ENCODE measurements around the gene SOX18. TPM values are rescaled to one million over a fixed set of nuclear protein-coding genes. Genes with fewer than 3 reads are reported as not detected.

SOX18 gene
- total and polyA plus RNA-seq, 2 of the 4 experiments (the other 2 are of a cell fraction) = not detected

DNA sequence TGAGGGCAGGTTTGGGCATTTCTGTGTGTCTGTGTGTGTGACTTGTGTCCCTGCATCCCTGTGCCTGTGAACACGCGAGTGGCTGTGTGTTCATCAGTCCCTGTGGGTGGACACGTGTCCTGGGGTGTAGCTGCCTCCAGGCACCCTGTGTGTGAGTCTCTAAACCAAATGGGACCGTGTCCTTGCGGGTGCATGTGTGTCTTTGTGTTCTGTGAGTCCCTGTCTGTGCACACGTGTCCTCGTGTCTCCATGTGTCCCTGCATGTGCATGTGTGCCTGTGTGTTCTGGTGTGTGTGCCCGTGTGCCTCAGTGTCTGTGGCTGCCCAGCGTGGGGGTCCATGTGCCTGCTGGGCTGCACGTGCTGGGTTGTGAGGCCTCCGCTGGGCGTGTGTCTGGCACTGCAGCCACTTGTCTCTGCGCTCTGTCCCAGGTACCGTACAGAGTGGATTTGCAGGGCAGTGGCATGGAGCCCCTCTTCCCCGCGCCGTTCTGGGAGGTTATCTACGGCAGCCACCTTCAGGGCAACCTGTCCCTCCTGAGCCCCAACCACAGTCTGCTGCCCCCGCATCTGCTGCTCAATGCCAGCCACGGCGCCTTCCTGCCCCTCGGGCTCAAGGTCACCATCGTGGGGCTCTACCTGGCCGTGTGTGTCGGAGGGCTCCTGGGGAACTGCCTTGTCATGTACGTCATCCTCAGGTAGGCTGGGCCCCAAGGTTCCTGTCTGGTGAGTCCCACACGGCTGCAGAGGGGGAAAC, 43.0 kb upstream of the SOX18 start:
- no peak overlapping the region for H3K18ac ChIP-seq (ENCODE audit: low read depth, low read length)
- no peak overlapping the region for H3K4ac ChIP-seq (ENCODE audit: low read depth, low read length)
- no peak overlapping the region for H2BK15ac ChIP-seq (ENCODE audit: low read depth, low read length)
- H3K4me3 ChIP-seq (ENCODE audit: insufficient read depth, low read depth, low read length) = no peak overlapping the region
- H2AK5ac ChIP-seq (ENCODE audit: low read depth, low read length) = no peak overlapping the region
- peaks cover 3% of the 10 kb centered on the region; the same call in 1 of the 2 replicates for H3K9me3 ChIP-seq (ENCODE audit: control insufficient read depth, insufficient read depth, low read length)
- no peak overlapping the region for H3K9ac ChIP-seq (ENCODE audit: low read depth, low read length)
- no peak overlapping the region for H4K8ac ChIP-seq (ENCODE audit: low read depth in 2 of 2, low read length in 2 of 2)
- H2BK5ac ChIP-seq (ENCODE audit: low read depth, low read length, poor library complexity, severe bottlenecking) = no peak overlapping the region
- CTCF ChIA-PET = no interaction called here
- ATAC-seq (ENCODE audit: low read depth) (no peak), DNase-seq (no peak)
- H3K36me3 ChIP-seq (ENCODE audit: control insufficient read depth, insufficient read depth, low read length) = no peaks in the 10 kb centered on the region
- 46% methylated on average over 16 of the region's 27 CpGs; no CpG with 5 or more reads in 1 of the 2 experiments for WGBS, 2 experiments (ENCODE audit: extremely low coverage in 2 of 2, insufficient read length in 1 of 2)
- H2BK120ac ChIP-seq (ENCODE audit: low read depth, low read length) = no peak overlapping the region
- H4K91ac ChIP-seq (ENCODE audit: insufficient read depth, low read depth, low read length) = no peak overlapping the region
- dilution Hi-C loops (cut with HindIII; ENCODE audit: low sequenced_read_pairs, unreplicated experiment) (no loop called here), intact Hi-C loops (cut with micrococcal nuclease) (no loop called here), in situ Hi-C loops (cut with MboI; ENCODE audit: low sequenced_read_pairs) (no loop called here)
- POLR2A ChIA-PET (ENCODE audit: unreplicated experiment) = no interaction called here
- no peak overlapping the region for H2AFZ ChIP-seq (replicated peaks; ENCODE audit: low read length, poor library complexity)
- no peak overlapping the region for H3K27ac ChIP-seq (ENCODE audit: insufficient read depth, low read length)
- H3K27me3 ChIP-seq (ENCODE audit: control insufficient read depth, insufficient read depth, low read length) = peaks cover 28% of the 10 kb centered on the region
- no peak overlapping the region for H2BK20ac ChIP-seq (ENCODE audit: low read depth, low read length)
- no peak overlapping the region for H3K23ac ChIP-seq (ENCODE audit: low read depth, low read length)
- no peak overlapping the region for H4K5ac ChIP-seq (ENCODE audit: low read depth, low read length)
- TF ChIP-seq RAD21 (IDR thresholded peaks at IDR 0.05; ENCODE audit: low read length) = no peak
- TF ChIP-seq CTCF (conservative IDR thresholded peaks at IDR 0.05; ENCODE audit: low read depth, low read length) = no peak
- no peak for TF ChIP-seq NFE2L2 (IDR thresholded peaks at IDR 0.05; ENCODE audit: low read depth, low read length)
- TF ChIP-seq CHD1 (IDR thresholded peaks at IDR 0.05; ENCODE audit: low read depth, low read length) = no peak
- TF ChIP-seq MAZ (IDR thresholded peaks at IDR 0.05; ENCODE audit: borderline replicate concordance, low read depth, low read length) = no peak
- no peak for TF ChIP-seq MAFK (IDR thresholded peaks at IDR 0.05; ENCODE audit: low read depth, low read length)
- no peak for TF ChIP-seq BHLHE40 (IDR thresholded peaks at IDR 0.05; ENCODE audit: low read depth, low read length)
- no peak for TF ChIP-seq FOS (IDR thresholded peaks at IDR 0.05; ENCODE audit: low read depth, low read length)
- no peak for TF ChIP-seq RFX5 (IDR thresholded peaks at IDR 0.05; ENCODE audit: low read depth, low read length)
- no peak for TF ChIP-seq MXI1 (IDR thresholded peaks at IDR 0.05; ENCODE audit: borderline replicate concordance, low read depth, low read length)
- TF ChIP-seq RCOR1 (IDR thresholded peaks at IDR 0.05; ENCODE audit: insufficient replicate concordance, low read length) = no peak
- no peak for TF ChIP-seq ELK1 (IDR thresholded peaks at IDR 0.05; ENCODE audit: borderline replicate concordance, low read depth, low read length)
- TF ChIP-seq CEBPB (IDR thresholded peaks at IDR 0.05; ENCODE audit: low read depth, low read length) = no peak
- no peak for TF ChIP-seq POLR2A (IDR thresholded peaks at IDR 0.05; ENCODE audit: low read depth, low read length)
- TF ChIP-seq, protein P1, sequence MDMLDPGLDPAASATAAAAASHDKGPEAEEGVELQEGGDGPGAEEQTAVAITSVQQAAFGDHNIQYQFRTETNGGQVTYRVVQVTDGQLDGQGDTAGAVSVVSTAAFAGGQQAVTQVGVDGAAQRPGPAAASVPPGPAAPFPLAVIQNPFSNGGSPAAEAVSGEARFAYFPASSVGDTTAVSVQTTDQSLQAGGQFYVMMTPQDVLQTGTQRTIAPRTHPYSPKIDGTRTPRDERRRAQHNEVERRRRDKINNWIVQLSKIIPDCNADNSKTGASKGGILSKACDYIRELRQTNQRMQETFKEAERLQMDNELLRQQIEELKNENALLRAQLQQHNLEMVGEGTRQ (IDR thresholded peaks at IDR 0.05; ENCODE audit: low read depth, low read length) = no peak
- no peak for TF ChIP-seq SMC3 (IDR thresholded peaks at IDR 0.05; ENCODE audit: low read depth, low read length)
- no peak overlapping the region for H3K56ac ChIP-seq (ENCODE audit: extremely low read depth, insufficient read depth, low read length)
- 0 out of 2 replicates have a peak, but pooled peaks cover 4% of the 10 kb centered on the region for H4K20me1 ChIP-seq (ENCODE audit: insufficient read depth, low read length)
- no peaks in the 10 kb centered on the region for H3K4me1 ChIP-seq (ENCODE audit: control insufficient read depth, insufficient read depth, low read length)
- H3K4me2 ChIP-seq (ENCODE audit: low read depth, low read length) = no peak overlapping the region
- no peak overlapping the region for H2AK9ac ChIP-seq (replicated peaks; ENCODE audit: low read depth, low read length, poor library complexity)
- BruUV-seq (replicated peaks) = no TSS peak
- no peaks in the 10 kb centered on the region for H3K79me1 ChIP-seq (ENCODE audit: low read depth in 1 of 2, low read length in 2 of 2)
- H3K9me1 ChIP-seq (ENCODE audit: insufficient read depth, low read length) = no peaks in the 10 kb centered on the region
- no peak overlapping the region for H3K14ac ChIP-seq (replicated peaks; ENCODE audit: low read depth, low read length)
